HCT116 (cell line): ENCODE measurements around the gene PRSS56. TPM values are rescaled to one million over a fixed set of nuclear protein-coding genes. Genes with fewer than 3 reads are reported as not detected.

Experiments
- ATAC-seq: fragments of 200-7000 bp; cut with Tn5 transposase; 2 replicates; pipeline ENCODE4 v1.9.1; 2020; ENCODE audit warnings: mild to moderate bottlenecking, moderate library complexity
- BruUV-seq: library from RNA; stranded (reverse); fragments of 400-500 nt; replicated peaks from 2 replicates; lab custom pipeline; 2021; lab: Mats Ljungman, UMichigan
- CTCF ChIA-PET: fragments of 300-600 bp; sonication (Branson Sonifier 250); formaldehyde crosslinking; loops from one replicate; lab custom pipeline; 2021; ENCODE audit warnings: antibody characterized with exemption; lab: Charles Lee
- POLR2A ChIA-PET: fragments of 300-600, 350-600 bp; sonication (Branson Sonifier 250); formaldehyde crosslinking; loops from one replicate; lab custom pipeline; 2021; ENCODE audit warnings: antibody characterized with exemption; lab: Charles Lee
- RAD21 ChIA-PET, 2 experiments: fragments of 300-600 bp; sonication (Branson Sonifier 250); formaldehyde crosslinking; loops; one replicate each; lab custom pipeline; 2023; ENCODE audit warnings: low total read pairs in 2 of 2; ENCODE audit not compliant: uncharacterized antibody in 2 of 2, unreplicated experiment in 2 of 2, low non-redundant PET in 1 of 2; lab: Charles Lee
- DNase-seq: peaks from one replicate; pipeline ENCODE4 v3.0.0-alpha.2; 2010; ENCODE audit warnings: low read depth, low spot score
- H2AFZ ChIP-seq: fragments of 200-600 bp; shearing (Covaris generic), sonication (generic); 2 replicates; pipeline ENCODE4 v1.6.1; 2017; ENCODE audit warnings: low read depth, mixed run types, mixed read lengths, antibody characterized with exemption, low read length; ENCODE audit not compliant: poor library complexity, severe bottlenecking
- H3K27ac ChIP-seq: 2 replicates; pipeline ENCODE4 v1.5.1; 2012; ENCODE audit warnings: low read depth, low read length
- H3K27me3 ChIP-seq: fragments of 200-600 bp; sonication (generic); 2 replicates; pipeline ENCODE4 v1.6.1; 2016; ENCODE audit warnings: mixed run types, low read length, mixed read lengths; ENCODE audit not compliant: insufficient read depth
- H3K36me3 ChIP-seq, 2 experiments: fragments of 200-500 bp in 1 of 2; fragments of 200-600 bp in 1 of 2; sonication (Bioruptor generic) in 1 of 2; sonication (generic) in 1 of 2; 2 replicates each; pipeline versions ENCODE4 v1.5.1 to v1.6.1; 2014 to 2016; ENCODE audit warnings: low read length in 2 of 2, inconsistent platforms in 1 of 2, mixed read lengths in 1 of 2, mixed run types in 1 of 2; ENCODE audit not compliant: insufficient read depth in 2 of 2, control insufficient read depth in 1 of 2
- H3K4me1 ChIP-seq, 2 experiments: fragments of 200-600 bp in 1 of 2; sonication (generic) in 1 of 2; 2 replicates each; pipeline versions ENCODE4 v1.5.1 to v1.6.1; 2012 to 2017; ENCODE audit warnings: low read length in 2 of 2, inconsistent platforms in 1 of 2, mild to moderate bottlenecking in 1 of 2, mixed read lengths in 1 of 2, mixed run types in 1 of 2, moderate library complexity in 1 of 2; ENCODE audit not compliant: insufficient read depth in 2 of 2, control insufficient read depth in 1 of 2
- H3K4me2 ChIP-seq: fragments of 200-600 bp; sonication (generic); 2 replicates; pipeline ENCODE4 v1.6.1; 2017; ENCODE audit warnings: mixed run types, low read length, mixed read lengths
- H3K4me3 ChIP-seq, 2 experiments: fragments of 200-600 bp in 1 of 2; sonication (generic) in 1 of 2; replicated peaks in 1 of 2; 2 replicates each; pipeline ENCODE4 v1.5.1; 2011 to 2016; ENCODE audit warnings: low read length in 2 of 2, control low read depth in 1 of 2, low read depth in 1 of 2, mild to moderate bottlenecking in 1 of 2, mixed read lengths in 1 of 2, mixed run types in 1 of 2
- H3K79me2 ChIP-seq: fragments of 200-600 bp; sonication (generic); 2 replicates; pipeline ENCODE4 v1.6.1; 2017; ENCODE audit warnings: mild to moderate bottlenecking, mixed run types, low read length, moderate library complexity, mixed read lengths; ENCODE audit not compliant: insufficient read depth
- H3K9ac ChIP-seq: fragments of 200-600 bp; sonication (generic); 2 replicates; pipeline ENCODE4 v1.6.1; 2016; ENCODE audit warnings: low read length, mixed read lengths
- H3K9me2 ChIP-seq: fragments of 200-600 bp; sonication (generic), shearing (Covaris generic); 2 replicates; pipeline ENCODE4 v1.6.1; 2017; ENCODE audit warnings: mixed run types, mild to moderate bottlenecking, moderate library complexity; ENCODE audit not compliant: insufficient read depth
- H3K9me3 ChIP-seq, 2 experiments: fragments of 200-500 bp in 1 of 2; fragments of 200-600 bp in 1 of 2; sonication (Bioruptor generic) in 1 of 2; sonication (generic) in 1 of 2; 2 replicates each; pipeline ENCODE4 v1.6.1; 2014 to 2017; ENCODE audit warnings: low read length in 2 of 2, mixed read lengths in 2 of 2, inconsistent platforms in 1 of 2, low read depth in 1 of 2, mild to moderate bottlenecking in 1 of 2, mixed run types in 1 of 2, moderate library complexity in 1 of 2; ENCODE audit not compliant: control insufficient read depth in 1 of 2, insufficient read depth in 1 of 2
- H4K20me1 ChIP-seq: fragments of 200-600 bp; sonication (generic), shearing (Covaris generic); 2 replicates; pipeline ENCODE4 v1.6.1; 2017; ENCODE audit warnings: mixed run types, mild to moderate bottlenecking, moderate library complexity; ENCODE audit not compliant: insufficient read depth
- ATF3 ChIP-seq: IDR thresholded peaks from 2 replicates; pipeline ENCODE4 v1.6.1; 2012
- CBX3 ChIP-seq: IDR thresholded peaks from 2 replicates; pipeline ENCODE4 v1.6.1; 2012; ENCODE audit warnings: low read depth
- EGR1 ChIP-seq: IDR thresholded peaks from 2 replicates; pipeline ENCODE4 v1.6.1; 2012; ENCODE audit warnings: low read depth
- EZH2 ChIP-seq: fragments of 200-600 bp; sonication (generic); IDR thresholded peaks from 2 replicates; pipeline ENCODE4 v1.6.1; 2017; ENCODE audit warnings: antibody characterized with exemption, mixed run types
- FOSL1 ChIP-seq: IDR thresholded peaks from 2 replicates; pipeline ENCODE4 v1.6.1; 2012; ENCODE audit warnings: low read depth
- SP1 ChIP-seq: IDR thresholded peaks from 2 replicates; pipeline ENCODE4 v1.6.1; 2012; ENCODE audit warnings: low read depth
- intact Hi-C: fragments of 100-400 bp; cut with micrococcal nuclease; formaldehyde crosslinking; loops from 2 replicates; pipeline ENCODE4 v1.10.0; 2022
- total RNA-seq: library from RNA; stranded (reverse); gene quantifications from one replicate; pipeline ENCODE4 v1.2.1, GENCODE V29; 2021; ENCODE audit not compliant: unreplicated experiment

PRSS56 gene
- total RNA-seq, 1 experiment from 2014 or later = not detected

- CTCF ChIA-PET = no interaction called here
- H3K9me2 ChIP-seq = no peaks in the 10 kb centered on the region
- H3K4me1 ChIP-seq = no peaks in the 10 kb centered on the region
- no peak overlapping the region for H2AFZ ChIP-seq
- RAD21 ChIA-PET = no interaction called here
- H3K27me3 ChIP-seq = no peaks in the 10 kb centered on the region
- ATAC-seq (no peak), DNase-seq (no peak)
- POLR2A ChIA-PET = no interaction called here
- H3K79me2 ChIP-seq = no peaks in the 10 kb centered on the region
- H3K4me3 ChIP-seq = no peak overlapping the region
- no peaks in the 10 kb centered on the region for H3K9me3 ChIP-seq
- H3K27ac ChIP-seq = no peak overlapping the region
- H3K4me2 ChIP-seq = no peak overlapping the region
- TF ChIP-seq EGR1 (no peak), EZH2 (no peak), CBX3 (no peak), ATF3 (no peak), SP1 (no peak)
- H4K20me1 ChIP-seq = no peaks in the 10 kb centered on the region
- H3K9ac ChIP-seq = no peak overlapping the region
- no peaks in the 10 kb centered on the region for H3K36me3 ChIP-seq
- BruUV-seq = no TSS peak
- intact Hi-C loops = loop anchor here (10.0 kb wide), 1 partner anchor 185 kb away; no protein-coding TSS in a partner anchor
These were observed 9.8 kb downstream of the PRSS56 start for GRCh38 chr2:232529806-232530547.

- BruUV-seq = no TSS peak
- H3K27ac ChIP-seq = no peak overlapping the region
- DNase-seq (no peak), ATAC-seq (no peak)
- H3K9ac ChIP-seq = no peak overlapping the region
- CTCF ChIA-PET = no interaction called here
- no peaks in the 10 kb centered on the region for H3K9me3 ChIP-seq
- intact Hi-C loops = no loop called here
- RAD21 ChIA-PET = no interaction called here
- no peak overlapping the region for H2AFZ ChIP-seq
- H3K9me2 ChIP-seq = no peaks in the 10 kb centered on the region
- no peak for TF ChIP-seq FOSL1
- TF ChIP-seq, all 23 proteins: peak for 0
- no peak overlapping the region for H3K4me3 ChIP-seq
- H3K27me3 ChIP-seq = no peaks in the 10 kb centered on the region
- H3K4me2 ChIP-seq = no peak overlapping the region
- no peaks in the 10 kb centered on the region for H3K79me2 ChIP-seq
- no peaks in the 10 kb centered on the region for H4K20me1 ChIP-seq
- POLR2A ChIA-PET = no interaction called here
- H3K4me1 ChIP-seq = no peaks in the 10 kb centered on the region
- H3K36me3 ChIP-seq = no peaks in the 10 kb centered on the region
These were observed 10.6 kb downstream of the PRSS56 start for GRCh38 chr2:232530626-232531260.
